Hepatocyte (in vitro differentiated cells): Measurements from ENCODE around the gene ZNF565.

ENCODE experiments used
- CTCF ChIP-seq: fragments of 200-600 bp; sonication (generic); IDR thresholded peaks from 2 replicates; pipeline ENCODE4 v1.5.1; 2016; ENCODE audit warnings: antibody characterized with exemption, mild to moderate bottlenecking; ENCODE audit not compliant: poor library complexity
- EZH2 ChIP-seq: fragments of 200-600 bp; sonication (generic); IDR thresholded peaks from 2 replicates; pipeline ENCODE4 v1.6.1; 2016; ENCODE audit warnings: antibody characterized with exemption, mild to moderate bottlenecking, borderline replicate concordance
- EZH2phosphoT487 ChIP-seq: fragments of 200-600 bp; sonication (generic); IDR thresholded peaks from one replicate; pipeline ENCODE4 v1.6.1; 2018; ENCODE audit warnings: antibody characterized with exemption, mild to moderate bottlenecking, low read depth, moderate library complexity; ENCODE audit not compliant: unreplicated experiment, severe bottlenecking

- TF ChIP-seq EZH2 (no peak), CTCF (no peak), EZH2phosphoT487 (no peak)
Measured at GRCh38 chr19:36172852-36173251, 41.6 kb downstream of the ZNF565 start.
